Stimulated activated CD8-positive, alpha-beta memory T cell treated with anti-CD3 and anti-CD28 coated beads, Interleukin-2, amount 100 ng/mL, for 48 hours (primary cell): ENCODE data around the gene SLC38A3.
"Not testable (repeated sequence)": the region's sequence is repeated elsewhere in the genome, so short reads cannot be mapped to it uniquely, and the experiment has no call there.

ENCODE experiments used
- DNase-seq, 2 donors: peaks; one replicate each; pipeline ENCODE4 v3.0.0-alpha.2; 2020; ENCODE audit warnings: low read depth in 2 of 2

The SLC38A3 gene

DNA sequence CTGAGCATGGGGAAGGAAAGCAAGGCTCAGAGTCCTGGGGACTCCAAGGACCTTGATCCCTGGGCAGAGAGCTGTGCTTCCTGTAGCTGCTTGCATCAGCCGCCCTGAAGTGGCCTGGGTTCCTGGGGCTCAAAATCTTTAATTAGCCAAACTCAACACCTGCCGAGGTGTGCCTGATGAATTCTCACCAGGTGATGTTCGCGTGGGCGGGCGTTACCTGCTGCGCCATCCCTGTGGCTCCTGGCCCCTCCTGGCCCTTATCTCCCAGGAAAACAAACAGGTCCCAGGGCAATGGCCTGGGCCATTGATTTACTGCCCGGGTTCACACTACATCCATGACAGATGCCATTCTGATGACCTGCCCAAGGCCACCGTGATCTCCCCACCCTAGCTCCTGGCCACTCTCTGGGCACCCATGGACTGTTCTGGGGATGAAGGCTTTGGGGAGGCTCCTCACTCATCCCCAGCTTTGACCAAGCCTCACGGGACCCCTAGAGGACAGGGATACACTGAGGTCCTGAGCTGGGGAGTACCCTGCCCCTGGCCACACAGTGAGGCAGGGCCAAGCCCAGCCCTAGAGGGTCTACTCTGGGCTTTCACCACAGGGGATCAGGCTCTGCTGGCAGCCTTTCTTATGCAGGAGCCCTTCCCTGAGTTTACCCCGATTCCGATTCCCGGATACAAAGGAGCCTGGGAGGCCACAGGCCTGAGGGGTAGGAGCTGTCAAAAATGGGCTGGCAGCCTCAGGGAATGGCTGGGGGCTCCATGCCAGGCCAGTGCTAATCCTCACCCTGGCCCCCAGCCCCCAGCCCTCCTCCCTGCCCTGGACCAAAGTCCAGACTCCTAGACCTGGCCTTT lies 5.7 kb downstream of the SLC38A3 start:
- no peak for DNase-seq

- DNase-seq: not testable (repeated sequence)
Measured at GRCh38 chr3:50211368-50211717, 6.3 kb downstream of the SLC38A3 start.

DNA sequence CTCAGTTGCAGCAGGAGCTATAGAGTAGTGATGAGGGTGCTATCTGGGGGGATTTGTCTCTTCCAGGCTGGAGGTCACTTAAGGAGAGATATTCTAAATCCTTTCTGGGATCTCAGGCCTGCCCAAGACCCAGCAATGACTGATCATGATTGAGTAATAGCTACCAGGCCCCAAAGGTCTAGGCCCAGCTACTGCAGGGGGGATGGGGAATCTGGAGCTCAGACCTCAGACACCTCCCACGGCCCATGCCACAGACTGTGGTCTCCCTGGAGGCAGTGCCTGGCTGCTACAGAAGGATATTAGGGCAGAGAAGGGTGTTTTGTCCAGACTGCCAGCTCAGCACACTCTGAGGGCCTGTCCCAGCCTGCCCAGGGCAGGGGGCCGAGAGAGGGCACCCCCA lies 6.9 kb downstream of the SLC38A3 start:
- peak in 1 of 2 donors; percentile 45 for DNase-seq

GRCh38 chr3:50212502-50212901 lies 7.4 kb downstream of the SLC38A3 start:
- DNase-seq: no peak

DNA sequence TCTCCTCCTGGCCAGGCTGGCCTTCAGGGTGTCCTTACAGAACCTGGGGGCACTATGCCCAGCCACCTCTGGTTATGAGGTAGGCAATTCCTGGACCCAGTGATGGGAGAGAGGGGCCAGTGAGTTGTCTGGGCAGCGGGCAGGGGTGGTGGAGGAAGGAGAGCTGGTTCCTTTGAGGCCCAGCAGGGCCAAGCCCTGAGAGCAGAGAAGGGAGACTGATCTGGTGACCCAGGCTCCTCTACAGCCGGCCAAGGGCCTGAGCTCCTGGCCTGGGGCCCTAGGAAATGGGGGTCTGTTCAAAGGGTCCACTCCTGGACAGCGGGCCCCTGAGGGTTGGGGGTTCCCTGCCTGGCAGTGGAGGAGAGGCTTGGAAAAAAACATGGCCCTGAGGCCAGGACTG lies 7.9 kb downstream of the SLC38A3 start:
- DNase-seq: no peak

GRCh38 chr3:50213373-50213772 lies 8.3 kb downstream of the SLC38A3 start:
- DNase-seq: no peak

- no peak for DNase-seq
Measured at GRCh38 chr3:50214824-50215223, 9.8 kb downstream of the SLC38A3 start.

DNA sequence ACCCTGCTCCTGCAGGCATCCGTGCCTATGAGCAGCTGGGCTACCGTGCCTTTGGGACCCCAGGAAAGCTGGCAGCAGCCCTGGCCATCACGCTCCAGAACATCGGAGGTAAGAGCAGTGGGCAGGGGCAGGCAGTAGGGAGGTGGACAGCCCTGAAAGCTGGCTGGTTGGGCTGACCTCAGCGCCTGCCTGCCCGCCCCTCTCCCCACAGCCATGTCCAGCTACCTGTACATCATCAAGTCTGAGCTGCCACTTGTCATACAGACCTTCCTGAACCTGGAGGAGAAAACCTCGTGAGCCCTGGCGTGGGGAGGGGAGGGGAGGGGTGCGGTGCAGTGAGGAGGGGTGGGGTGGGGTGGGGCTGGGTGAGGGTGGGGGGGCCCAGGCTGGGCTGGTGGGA lies 10.5 kb downstream of the SLC38A3 start:
- no peak for DNase-seq

DNA sequence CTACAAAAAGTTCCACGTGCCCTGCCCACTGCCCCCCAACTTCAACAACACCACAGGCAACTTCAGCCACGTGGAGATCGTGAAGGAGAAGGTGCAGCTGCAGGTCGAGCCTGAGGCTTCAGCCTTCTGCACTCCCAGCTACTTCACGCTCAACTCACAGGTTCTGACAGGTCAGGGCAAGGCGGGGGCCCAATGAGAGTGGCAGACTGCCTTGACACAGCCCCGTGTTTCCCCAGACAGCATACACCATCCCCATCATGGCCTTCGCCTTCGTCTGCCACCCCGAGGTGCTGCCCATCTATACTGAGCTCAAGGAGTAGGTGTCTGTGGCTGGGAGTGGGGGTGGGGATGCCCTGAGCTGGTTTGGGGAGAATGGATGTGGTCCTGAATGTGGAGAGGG lies 12.6 kb downstream of the SLC38A3 start:
- no peak for DNase-seq

DNA sequence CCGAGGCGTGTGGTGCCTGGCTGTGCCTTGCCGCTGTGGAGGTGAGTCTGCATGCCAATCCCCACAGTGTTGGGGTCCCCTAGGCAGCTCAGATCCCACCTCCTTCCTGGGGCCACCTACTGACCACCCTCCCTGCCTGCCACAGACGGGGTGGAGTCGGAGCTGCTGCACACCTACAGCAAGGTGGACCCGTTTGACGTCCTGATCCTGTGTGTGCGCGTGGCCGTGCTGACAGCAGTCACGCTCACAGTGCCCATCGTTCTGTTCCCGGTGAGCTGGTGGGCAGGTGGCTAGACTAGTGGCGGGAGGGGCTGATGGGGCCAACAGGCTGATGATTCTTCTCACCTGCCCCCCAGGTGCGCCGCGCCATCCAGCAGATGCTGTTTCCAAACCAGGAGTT lies 13.4 kb downstream of the SLC38A3 start:
- DNase-seq: no peak

DNA sequence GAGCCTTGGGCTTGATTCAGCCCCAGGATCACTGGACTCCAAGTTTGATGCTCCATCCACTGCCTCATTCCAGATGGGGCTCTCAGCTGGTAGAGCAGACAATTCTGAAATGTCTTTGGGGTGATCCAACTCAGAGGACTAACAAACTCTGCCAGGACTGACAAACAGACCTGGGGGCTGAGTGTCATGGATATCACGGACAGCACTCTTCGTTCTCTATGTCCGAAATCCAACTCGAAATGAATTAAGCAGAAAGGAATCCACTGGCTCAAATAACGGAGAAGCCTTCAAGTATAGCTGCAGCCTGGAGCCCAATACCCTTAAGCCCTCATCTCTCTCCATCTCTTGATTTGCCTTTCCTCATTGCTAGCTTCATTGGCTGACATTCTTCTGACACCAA lies 14.2 kb downstream of the SLC38A3 start:
- no peak for DNase-seq

GRCh38 chr3:50220109-50220508 lies 15.0 kb downstream of the SLC38A3 start:
- DNase-seq: no peak

GRCh38 chr3:50221051-50221410 lies 16.0 kb downstream of the SLC38A3 start:
- DNase-seq: no peak

DNA sequence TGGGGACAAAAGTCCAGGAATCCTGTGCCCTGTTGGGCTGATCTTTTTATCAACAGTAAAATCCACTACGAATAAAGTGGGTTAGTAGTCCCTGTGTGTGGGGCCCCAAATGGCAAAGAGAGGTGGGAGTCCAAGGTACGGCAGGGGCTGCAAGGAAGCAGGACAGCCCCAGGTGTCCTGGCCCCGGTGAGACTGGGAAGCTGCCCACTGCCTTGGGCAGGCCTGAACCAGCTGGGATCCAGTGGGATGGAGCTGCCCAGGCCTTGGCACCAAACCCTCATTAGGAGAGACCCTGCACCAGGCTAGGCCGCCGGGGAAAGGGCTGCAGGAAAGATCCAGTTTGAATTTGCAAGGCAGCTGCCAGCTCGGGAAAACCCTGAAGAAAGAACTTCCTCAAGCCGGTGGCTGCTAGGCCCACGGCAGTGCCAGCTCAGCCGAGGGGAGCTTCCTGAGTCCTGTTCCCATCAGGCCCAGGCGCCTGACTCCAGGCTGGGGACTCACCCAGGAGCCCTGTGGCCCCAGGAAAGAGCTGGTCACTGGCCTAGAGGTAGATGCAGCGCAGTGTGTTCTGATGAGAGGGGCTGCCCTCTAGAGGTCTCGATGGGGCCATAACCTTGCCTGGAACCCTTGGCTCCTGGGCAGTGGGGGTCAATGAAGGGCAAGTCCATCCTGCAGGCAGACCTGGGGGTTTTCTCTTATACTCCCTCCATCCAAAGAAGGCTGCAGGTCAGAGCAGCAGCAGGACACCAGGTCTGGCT lies 16.5 kb downstream of the SLC38A3 start:
- no peak for DNase-seq

GRCh38 chr3:50222169-50222528 lies 17.1 kb downstream of the SLC38A3 start:
- DNase-seq: no peak

DNA sequence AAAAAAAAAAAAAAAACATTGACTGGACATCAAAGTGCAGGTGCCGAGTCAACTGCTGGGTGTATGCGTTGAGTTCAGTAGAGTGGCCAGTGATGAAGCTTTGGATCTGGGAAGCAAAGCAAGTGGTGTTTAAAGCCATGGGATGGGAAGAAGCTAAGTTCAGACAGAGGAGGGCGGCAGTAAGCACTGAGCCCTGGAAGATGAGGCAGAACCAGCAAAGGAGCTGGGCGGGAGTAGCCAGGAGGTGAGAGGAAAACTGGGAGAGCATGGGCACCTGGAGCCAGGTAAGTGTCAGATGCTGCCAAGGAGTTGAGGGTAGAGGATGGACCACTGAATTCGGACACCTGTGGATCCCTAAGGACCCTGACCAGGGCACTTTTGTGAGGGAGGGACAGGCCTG lies 19.6 kb downstream of the SLC38A3 start:
- DNase-seq: no peak

DNA sequence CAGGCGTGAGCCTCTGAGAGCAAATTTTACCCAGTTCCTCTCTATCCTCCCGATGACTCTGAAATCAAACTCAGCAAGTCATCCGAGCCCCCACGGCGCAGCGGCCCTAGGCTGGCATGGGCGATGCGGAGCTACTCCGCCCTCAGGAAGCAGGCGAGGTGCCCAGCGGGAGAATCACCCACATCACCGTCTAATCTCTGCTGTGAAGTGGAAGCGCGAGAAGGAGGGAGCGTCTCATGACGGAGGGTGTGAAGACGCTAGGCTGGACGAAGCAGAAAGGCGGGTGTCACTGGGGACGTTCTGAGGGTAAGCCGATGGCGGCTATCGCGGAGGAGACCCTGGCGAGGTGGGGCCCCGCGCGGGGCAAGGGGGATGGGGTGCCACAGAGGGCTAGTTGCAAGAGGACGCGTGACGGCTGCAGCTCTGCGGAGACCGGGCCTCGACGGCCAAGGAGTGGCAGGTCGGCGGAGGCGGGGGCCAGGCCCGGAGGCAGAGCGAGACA lies 21.9 kb downstream of the SLC38A3 start:
- no peak for DNase-seq

DNA sequence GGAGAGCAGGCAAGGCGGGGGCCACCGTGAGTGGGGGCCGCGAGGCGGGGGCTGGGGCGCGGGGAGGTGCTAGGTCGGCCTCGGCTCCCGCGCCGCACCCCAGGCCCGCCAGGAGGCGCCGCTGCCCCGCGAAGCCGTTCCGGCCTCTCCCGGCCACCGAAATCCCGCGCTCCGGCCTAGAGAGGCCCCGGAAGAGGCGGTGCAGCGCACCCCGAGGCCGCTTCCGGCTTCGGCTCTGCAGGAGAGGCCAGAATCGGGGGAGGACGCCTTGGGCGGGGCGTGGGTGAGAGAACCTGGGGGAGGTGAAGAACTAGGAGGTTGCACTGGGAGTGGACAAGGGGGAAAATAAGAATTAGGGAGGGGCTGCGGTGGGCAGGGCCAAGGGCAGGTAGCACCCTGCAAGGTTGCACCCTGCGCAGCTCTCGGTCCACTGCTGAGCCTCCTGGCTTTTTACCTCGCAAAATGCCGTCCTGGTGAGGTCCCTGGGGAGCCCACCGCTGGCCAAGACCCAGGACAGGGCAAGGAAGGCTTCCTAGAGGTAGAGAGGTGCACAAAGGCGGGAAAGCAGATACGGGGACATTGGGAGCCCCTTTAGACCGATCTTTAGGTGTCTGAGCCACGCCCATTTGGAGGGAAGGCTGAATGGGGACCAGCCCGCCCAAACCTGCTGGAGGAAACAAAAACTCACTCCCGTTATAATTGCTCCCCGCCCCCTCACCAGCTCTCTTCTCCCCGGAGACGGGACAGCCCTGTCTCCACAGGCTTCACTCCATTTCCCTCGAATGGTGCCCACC lies 22.5 kb downstream of the SLC38A3 start:
- DNase-seq: peak; percentile 85 to 86

GRCh38 chr3:50228184-50228763 lies 23.2 kb downstream of the SLC38A3 start:
- DNase-seq: not testable (repeated sequence)

- no peak for DNase-seq
Measured at GRCh38 chr3:50229490-50229889, 24.4 kb downstream of the SLC38A3 start.

- DNase-seq: no peak
Measured at GRCh38 chr3:50230104-50230793, 25.2 kb downstream of the SLC38A3 start.

DNA sequence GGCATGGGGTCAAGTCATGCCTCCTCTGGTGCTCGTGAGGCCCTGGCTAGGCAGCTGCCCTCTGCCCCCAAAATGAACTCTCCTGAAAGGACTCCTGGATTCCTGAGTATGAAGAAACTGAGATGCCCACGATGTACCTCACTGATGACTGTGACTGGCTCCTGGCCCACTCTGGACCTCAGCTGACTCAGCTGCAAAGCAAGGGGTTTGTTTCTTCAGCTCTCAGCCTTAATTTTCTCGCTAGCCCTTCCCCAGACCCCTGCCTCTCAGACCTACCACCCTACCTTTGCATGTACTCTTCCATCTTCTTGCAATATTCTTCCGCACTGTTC lies 25.7 kb downstream of the SLC38A3 start:
- no peak for DNase-seq
